ENCODE data around the gene ZC3H8. TPM values are rescaled to one million over a fixed set of nuclear protein-coding genes. Genes with fewer than 3 reads are reported as not detected.

ZC3H8 gene
- total RNA-seq, 1 donor from 2014 or later, result 13.1 TPM

DNA sequence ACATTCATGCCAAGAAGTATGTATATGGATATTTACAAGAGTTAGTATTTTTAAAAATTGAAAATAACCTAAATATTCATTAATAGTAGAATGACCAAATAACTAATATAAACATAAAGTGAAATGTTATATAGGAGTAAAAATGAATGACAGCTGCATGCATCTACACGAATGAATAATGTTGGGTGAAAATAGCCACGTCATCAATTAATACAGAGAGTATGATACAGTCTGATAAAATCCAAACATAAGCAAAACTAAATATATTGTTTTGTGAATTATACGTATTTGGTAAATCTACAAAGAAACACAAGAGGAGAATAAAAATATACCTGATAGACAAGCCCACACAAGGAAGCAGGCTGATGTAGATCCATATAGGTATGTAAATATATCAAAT, 24.5 kb downstream of the ZC3H8 start:
- H3K27me3 Mint-ChIP-seq (ENCODE audit: unreplicated experiment), result peaks cover 1% of the 10 kb centered on the region
- no peak overlapping the region for H3K27ac Mint-ChIP-seq (ENCODE audit: unreplicated experiment)
- no peak overlapping the region for H3K4me3 Mint-ChIP-seq (ENCODE audit: unreplicated experiment)
- H3K4me1 Mint-ChIP-seq (ENCODE audit: low read depth, unreplicated experiment), result no peaks in the 10 kb centered on the region
- H3K9me3 Mint-ChIP-seq (ENCODE audit: unreplicated experiment), result no peaks in the 10 kb centered on the region
- peaks cover 7% of the 10 kb centered on the region for H3K36me3 Mint-ChIP-seq (ENCODE audit: unreplicated experiment)
- DNase-seq, result no peak
- TF ChIP-seq, protein P1, sequence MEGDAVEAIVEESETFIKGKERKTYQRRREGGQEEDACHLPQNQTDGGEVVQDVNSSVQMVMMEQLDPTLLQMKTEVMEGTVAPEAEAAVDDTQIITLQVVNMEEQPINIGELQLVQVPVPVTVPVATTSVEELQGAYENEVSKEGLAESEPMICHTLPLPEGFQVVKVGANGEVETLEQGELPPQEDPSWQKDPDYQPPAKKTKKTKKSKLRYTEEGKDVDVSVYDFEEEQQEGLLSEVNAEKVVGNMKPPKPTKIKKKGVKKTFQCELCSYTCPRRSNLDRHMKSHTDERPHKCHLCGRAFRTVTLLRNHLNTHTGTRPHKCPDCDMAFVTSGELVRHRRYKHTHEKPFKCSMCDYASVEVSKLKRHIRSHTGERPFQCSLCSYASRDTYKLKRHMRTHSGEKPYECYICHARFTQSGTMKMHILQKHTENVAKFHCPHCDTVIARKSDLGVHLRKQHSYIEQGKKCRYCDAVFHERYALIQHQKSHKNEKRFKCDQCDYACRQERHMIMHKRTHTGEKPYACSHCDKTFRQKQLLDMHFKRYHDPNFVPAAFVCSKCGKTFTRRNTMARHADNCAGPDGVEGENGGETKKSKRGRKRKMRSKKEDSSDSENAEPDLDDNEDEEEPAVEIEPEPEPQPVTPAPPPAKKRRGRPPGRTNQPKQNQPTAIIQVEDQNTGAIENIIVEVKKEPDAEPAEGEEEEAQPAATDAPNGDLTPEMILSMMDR (IDR thresholded peaks at IDR 0.05; ENCODE audit: partially characterized antibody, unreplicated experiment), result no peak

DNA sequence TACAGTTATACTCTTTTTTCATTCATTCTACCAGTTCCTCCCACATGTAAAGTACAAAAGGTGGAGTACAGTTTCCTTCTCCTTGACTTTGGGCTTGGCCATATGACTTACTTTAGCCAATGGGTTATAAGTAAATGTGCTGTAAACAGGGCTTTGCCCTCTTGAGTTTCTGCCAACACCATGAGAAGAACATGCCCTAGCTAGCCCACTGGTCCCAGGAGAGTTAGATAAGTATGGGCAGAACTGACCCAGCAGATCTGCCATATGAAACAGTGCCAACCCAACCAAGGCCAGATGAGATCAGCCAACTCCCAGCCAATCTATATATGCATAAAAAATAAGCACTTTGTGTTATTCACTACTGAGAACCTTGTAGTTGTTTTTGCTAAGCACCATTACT, 25.5 kb downstream of the ZC3H8 start:
- Mint-ChIP-seq H3K4me3 (ENCODE audit: unreplicated experiment) (no peak overlapping the region), H3K36me3 (ENCODE audit: unreplicated experiment) (peaks cover 7% of the 10 kb centered on the region), H3K4me1 (ENCODE audit: low read depth, unreplicated experiment) (no peaks in the 10 kb centered on the region), H3K27me3 (ENCODE audit: unreplicated experiment) (peaks cover 1% of the 10 kb centered on the region), H3K27ac (ENCODE audit: unreplicated experiment) (no peak overlapping the region), H3K9me3 (ENCODE audit: unreplicated experiment) (no peaks in the 10 kb centered on the region)
- TF ChIP-seq, protein P1 (IDR thresholded peaks at IDR 0.05; ENCODE audit: partially characterized antibody, unreplicated experiment), result no peak
- no peak for DNase-seq

DNA sequence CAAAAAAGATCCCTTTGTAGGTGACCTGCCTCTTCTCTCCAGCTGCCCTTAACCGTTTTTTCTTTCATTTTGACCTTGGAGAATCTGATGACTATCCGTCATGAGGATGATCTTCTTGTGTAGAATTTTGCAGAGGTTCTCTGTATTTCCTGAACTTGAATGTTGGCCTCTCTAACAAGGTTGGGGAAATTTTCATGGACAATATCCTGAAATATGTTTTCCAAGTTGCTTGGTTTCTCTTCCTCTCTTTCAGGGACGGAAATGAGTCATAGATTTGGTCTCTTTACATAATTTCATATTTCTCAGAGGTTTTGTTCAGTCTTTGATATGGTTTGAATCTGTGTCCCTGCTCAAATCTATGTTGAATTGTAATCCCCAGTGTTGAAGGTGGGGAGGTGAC, 34.0 kb downstream of the ZC3H8 start:
- Mint-ChIP-seq H3K4me3 (ENCODE audit: unreplicated experiment) (no peak overlapping the region), H3K9me3 (ENCODE audit: unreplicated experiment) (peaks cover 4% of the 10 kb centered on the region), H3K27me3 (ENCODE audit: unreplicated experiment) (no peaks in the 10 kb centered on the region), H3K27ac (ENCODE audit: unreplicated experiment) (no peak overlapping the region), H3K36me3 (ENCODE audit: unreplicated experiment) (peaks cover 19% of the 10 kb centered on the region), H3K4me1 (ENCODE audit: low read depth, unreplicated experiment) (no peaks in the 10 kb centered on the region)
- TF ChIP-seq, protein P1 (IDR thresholded peaks at IDR 0.05; ENCODE audit: partially characterized antibody, unreplicated experiment), result no peak
- no peak for DNase-seq

DNA sequence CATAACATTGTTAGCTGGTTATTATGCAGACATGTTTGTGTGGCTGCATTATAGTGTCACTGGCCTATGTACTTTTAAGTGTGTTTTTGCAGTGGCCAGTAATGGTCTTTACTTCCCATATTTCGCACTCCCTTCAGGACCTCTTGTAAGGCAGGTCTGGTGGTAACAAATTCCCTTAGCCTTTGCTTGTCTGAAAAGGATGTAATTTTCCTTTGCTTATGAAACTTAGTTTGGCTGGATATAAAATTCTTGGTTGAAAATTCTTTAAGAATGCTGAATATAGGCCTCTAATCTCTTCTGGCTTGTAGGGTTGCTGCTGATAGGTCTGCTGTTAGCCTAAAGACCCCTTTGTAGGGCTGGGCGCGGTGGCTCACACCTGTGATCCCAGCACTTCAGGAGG, 34.7 kb downstream of the ZC3H8 start:
- Mint-ChIP-seq H3K9me3 (ENCODE audit: unreplicated experiment) (peaks cover 4% of the 10 kb centered on the region), H3K4me1 (ENCODE audit: low read depth, unreplicated experiment) (no peaks in the 10 kb centered on the region), H3K36me3 (ENCODE audit: unreplicated experiment) (peaks cover 19% of the 10 kb centered on the region), H3K27me3 (ENCODE audit: unreplicated experiment) (no peaks in the 10 kb centered on the region), H3K27ac (ENCODE audit: unreplicated experiment) (no peak overlapping the region), H3K4me3 (ENCODE audit: unreplicated experiment) (no peak overlapping the region)
- DNase-seq, result no peak
- TF ChIP-seq, protein P1 (IDR thresholded peaks at IDR 0.05; ENCODE audit: partially characterized antibody, unreplicated experiment), result no peak

DNA sequence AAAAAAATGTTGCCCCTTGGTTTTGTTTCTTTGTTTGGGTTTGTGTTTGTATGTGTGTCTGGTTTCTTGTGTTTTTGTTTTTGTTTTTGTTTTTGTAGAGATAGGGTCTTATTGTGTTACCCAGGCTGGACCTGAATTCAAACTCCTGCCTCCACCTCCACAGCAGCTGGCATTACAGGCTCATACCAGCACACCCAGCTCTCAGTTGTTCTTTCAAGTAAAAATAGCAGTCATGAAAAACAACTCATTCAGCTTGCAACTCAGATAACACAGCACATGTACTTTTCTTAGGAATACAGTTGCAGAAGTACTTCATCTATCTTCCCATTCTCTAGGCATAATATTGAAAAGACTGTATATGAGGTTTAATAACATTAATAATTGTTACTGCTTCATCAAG, 37.0 kb downstream of the ZC3H8 start:
- Mint-ChIP-seq H3K9me3 (ENCODE audit: unreplicated experiment) (peaks cover 4% of the 10 kb centered on the region), H3K36me3 (ENCODE audit: unreplicated experiment) (peaks cover 19% of the 10 kb centered on the region), H3K27ac (ENCODE audit: unreplicated experiment) (no peak overlapping the region), H3K4me1 (ENCODE audit: low read depth, unreplicated experiment) (no peaks in the 10 kb centered on the region), H3K4me3 (ENCODE audit: unreplicated experiment) (no peak overlapping the region), H3K27me3 (ENCODE audit: unreplicated experiment) (no peaks in the 10 kb centered on the region)
- TF ChIP-seq, protein P1 (IDR thresholded peaks at IDR 0.05; ENCODE audit: partially characterized antibody, unreplicated experiment), result no peak
- DNase-seq, result no peak

Measured in glutamatergic neuron (in vitro differentiated cells).